ENCODE measurements around the gene ASRGL1.

DNA sequence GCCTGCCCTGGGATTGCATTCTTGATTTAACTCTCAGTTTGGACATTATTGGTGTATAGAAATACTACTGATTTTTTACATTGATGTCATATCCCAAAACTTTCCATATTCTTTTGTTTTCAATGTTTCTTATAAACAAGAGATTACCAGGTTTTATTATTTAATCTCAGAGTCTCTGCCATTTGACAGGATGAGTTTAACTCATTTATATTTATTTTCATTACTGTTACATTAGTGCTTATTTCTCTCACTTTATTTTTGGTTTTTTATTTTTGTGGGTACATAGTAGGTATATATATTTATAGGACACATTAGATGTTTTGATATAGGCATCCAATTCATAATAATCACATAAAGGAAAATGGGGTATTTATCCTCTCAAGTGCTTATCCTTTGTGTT lies 29.3 kb upstream of the ASRGL1 start:
- no peak for TF ChIP-seq POLR2AphosphoS5 (IDR thresholded peaks at IDR 0.05; ENCODE audit: low read depth, low read length)
- TF ChIP-seq, protein P1, sequence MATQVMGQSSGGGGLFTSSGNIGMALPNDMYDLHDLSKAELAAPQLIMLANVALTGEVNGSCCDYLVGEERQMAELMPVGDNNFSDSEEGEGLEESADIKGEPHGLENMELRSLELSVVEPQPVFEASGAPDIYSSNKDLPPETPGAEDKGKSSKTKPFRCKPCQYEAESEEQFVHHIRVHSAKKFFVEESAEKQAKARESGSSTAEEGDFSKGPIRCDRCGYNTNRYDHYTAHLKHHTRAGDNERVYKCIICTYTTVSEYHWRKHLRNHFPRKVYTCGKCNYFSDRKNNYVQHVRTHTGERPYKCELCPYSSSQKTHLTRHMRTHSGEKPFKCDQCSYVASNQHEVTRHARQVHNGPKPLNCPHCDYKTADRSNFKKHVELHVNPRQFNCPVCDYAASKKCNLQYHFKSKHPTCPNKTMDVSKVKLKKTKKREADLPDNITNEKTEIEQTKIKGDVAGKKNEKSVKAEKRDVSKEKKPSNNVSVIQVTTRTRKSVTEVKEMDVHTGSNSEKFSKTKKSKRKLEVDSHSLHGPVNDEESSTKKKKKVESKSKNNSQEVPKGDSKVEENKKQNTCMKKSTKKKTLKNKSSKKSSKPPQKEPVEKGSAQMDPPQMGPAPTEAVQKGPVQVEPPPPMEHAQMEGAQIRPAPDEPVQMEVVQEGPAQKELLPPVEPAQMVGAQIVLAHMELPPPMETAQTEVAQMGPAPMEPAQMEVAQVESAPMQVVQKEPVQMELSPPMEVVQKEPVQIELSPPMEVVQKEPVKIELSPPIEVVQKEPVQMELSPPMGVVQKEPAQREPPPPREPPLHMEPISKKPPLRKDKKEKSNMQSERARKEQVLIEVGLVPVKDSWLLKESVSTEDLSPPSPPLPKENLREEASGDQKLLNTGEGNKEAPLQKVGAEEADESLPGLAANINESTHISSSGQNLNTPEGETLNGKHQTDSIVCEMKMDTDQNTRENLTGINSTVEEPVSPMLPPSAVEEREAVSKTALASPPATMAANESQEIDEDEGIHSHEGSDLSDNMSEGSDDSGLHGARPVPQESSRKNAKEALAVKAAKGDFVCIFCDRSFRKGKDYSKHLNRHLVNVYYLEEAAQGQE (IDR thresholded peaks at IDR 0.05; ENCODE audit: insufficient read depth in 1 of 2, low read depth in 2 of 2, low read length in 2 of 2) = no peak

Measured in PFSK-1 (cell line).